Stimulated activated naive CD8-positive, alpha-beta T cell treated with anti-CD3 and anti-CD28 coated beads, Interleukin-15, Interleukin-2, amounts not matched to agents 100 U/mL and 50 U/mL, for 24 hours (primary cell): ENCODE data around the gene PRSS23.
"Not testable (repeated sequence)": the region's sequence is repeated elsewhere in the genome, so short reads cannot be mapped to it uniquely, and the experiment has no call there.

ENCODE experiments used
- ATAC-seq: fragments of 150-1000 bp; cut with Tn5 transposase; one replicate; pipeline ENCODE4 v1.10.0; 2021
- DNase-seq: peaks from one replicate; pipeline ENCODE4 v3.0.0; 2021

The PRSS23 gene

DNA sequence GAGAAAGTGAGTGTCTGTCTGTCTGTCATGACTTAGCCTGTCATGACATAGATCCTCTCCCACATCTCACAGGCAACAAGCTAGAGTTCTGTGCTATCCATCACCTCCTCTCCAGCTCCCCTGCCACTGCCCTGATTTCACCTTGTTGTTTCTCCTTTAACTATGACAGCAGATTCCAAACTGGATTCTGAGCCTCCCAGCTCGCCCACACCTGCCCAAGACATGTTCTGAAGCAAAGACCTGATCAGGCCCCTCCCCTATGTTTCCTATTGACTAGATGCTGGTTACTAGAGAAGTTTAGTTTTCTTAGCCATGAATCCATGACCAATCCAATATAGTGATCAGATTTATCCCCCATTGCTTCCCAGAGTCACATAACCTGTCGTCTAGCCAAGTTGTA lies 15.4 kb downstream of the PRSS23 start:
- ATAC-seq (no peak), DNase-seq (no peak)

DNA sequence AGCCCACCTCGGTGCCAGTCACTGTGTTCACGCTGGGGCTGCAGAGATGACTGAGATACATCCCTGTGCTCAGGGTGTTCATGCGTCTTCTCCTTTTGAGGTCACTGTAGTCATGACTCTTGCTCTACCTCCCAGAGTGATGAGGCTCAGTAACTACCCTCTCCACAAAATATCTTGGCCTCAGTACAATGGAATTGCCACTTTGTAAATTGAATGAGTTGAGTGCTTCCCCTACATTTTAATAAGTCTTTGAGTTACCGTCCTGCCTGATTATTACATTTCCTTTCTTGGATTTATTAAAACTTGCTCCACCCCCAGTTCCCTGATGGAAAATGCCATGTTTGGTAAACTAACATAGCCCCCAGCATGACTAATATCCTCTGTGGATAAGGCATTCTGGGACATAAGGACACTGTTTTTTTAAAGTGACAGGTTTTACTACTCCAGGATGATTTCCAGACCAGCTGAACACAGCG lies 15.9 kb downstream of the PRSS23 start:
- DNase-seq (no peak), ATAC-seq (no peak)

DNA sequence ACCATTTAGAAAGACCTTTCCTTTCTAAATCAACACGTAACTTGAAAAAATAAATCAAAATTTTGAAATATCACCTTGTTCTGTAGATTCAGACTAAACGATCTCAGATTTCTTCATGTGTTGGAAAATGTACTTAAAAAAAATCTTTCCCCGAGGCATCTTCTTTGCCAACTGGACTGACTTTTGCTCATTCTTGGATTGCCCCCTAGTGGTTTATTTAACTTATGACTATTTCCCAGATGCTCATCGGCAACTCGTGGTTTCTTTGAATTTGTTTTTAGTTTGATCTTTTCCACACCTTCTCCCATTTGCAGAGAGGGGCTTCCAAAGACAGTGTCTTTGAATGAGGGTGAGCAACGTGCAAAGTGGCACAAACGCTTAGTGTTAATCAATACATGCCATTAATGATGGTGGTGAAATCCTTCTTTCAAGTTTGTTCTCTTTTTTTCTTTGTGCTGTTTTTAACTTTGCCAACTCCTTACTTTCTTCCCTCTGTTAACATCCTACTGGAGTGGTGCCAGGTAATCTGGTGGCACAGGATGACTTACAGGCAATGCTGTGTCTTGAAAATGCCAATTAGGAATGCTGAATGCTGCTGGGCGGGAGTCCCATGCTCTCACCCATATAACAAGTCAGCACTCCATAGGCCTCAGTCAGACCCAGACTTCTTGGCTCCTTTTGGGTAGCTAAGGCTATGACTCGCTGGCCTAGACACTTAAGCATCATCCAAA lies 18.3 kb downstream of the PRSS23 start:
- ATAC-seq, result no peak
- DNase-seq, result no peak

DNA sequence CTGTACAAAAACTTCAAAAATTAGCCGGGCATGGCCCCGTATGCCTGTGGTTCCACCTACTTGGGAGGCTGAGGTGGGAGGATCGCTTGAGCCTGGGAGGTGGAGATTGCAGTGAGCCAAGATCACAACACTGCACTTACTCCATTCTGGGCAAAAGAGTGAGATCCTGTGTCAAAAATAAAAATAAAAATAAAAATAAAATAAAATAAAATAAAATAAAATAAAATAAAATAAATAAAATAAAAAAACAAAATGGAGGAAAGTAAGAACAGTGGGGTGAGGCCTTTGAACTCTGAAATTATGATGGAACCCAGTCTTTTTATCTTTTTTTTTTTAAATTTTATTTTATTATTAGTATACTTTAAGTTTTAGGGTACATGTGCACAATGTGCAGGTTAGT lies 23.8 kb downstream of the PRSS23 start:
- ATAC-seq, DNase-seq: not testable (repeated sequence)

DNA sequence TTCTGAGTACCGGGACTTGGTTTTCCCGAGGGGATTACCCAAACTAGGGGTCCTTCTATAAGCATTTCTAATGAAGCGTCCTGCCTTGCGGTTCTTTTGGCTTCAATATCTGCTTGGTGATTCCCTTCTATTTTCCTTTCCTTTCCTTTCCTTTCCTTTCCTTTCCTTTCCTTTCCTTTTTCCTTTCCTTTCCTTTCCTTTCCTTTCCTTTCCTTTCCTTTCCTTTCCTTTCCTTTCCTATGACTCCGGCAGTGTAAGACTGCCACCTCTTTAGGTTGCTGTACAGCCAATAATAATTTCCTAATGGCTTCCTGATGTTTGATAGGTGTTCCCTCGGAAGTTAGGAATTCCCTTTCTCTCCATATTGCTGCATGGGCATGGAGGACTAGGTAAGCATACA lies 34.0 kb downstream of the PRSS23 start:
- DNase-seq, ATAC-seq: not testable (repeated sequence)

DNA sequence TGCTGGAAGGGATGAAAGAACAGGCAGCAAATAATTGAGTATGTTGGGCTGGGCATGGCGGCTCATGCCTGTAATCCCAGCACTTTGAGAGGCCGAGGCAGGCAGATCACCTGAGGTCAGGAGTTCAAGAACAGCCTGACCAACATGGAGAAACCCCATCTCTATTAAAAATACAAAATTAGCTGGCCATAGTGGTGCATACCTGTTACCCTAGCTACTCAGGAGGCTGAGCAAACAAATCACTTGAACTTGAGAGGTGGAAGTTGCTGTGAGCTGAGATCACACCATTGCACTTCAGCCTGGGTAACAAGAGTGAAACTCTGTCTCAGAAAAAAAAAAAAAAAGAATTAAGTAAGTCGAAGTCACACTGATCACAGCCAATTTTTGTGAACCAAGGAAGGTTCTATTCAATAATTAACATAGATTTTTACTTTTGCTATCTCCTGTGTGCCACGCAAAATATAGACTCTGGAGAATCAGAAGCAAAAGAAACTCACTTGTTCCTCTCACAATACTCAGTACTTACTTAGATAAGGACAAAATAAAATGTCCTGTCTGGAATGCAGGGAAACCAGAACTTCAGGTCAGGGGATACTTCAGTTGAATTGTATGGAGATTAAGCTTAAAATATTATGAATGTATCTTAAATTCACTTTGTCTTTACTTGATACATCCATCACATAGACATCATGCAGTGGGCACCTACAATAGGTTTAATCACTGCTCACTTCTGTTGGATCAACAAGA lies 44.6 kb downstream of the PRSS23 start:
- DNase-seq, ATAC-seq: not testable (repeated sequence)

DNA sequence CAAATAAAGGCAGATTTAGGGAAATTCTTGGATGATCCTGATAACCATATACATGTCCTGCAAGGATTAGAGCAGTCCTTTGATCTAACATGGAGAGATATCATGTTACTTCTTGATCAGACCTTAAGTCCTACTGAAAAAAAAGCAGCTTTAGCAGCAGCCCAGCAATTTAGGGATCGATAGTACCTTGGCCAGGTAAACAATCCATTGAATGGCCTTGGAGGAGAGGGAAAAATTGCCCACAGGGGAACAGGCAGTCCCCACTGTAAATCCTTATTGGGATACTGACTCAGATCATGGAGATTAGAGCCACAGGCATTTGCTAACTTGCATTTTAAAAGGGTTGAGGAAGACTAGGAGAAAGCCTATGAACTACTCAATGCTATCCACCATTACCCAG lies 47.8 kb downstream of the PRSS23 start:
- ATAC-seq (no peak), DNase-seq (no peak)

DNA sequence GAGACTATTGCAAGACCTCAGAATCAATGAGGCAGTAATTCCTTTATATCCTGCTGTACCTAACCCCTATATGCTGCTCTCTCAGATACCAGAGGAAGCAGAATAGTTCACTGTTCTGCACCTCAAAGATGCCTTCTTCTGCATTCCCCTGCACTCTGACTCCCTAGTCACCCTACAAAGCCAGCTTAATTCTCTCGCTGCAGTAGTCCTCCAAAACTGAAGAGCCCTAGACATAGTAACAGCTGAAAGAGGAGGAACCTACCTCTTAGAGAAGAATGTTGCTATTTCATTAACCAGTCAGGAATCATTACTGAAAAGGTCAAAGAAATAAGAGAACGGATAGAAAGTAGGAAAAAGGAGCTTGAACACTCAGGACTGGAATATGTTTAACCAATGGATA lies 49.3 kb downstream of the PRSS23 start:
- ATAC-seq (no peak), DNase-seq (no peak)
